HAP-1 (cell line): Measurements from ENCODE around the gene MAP3K4.

Source experiments
- DNase-seq, 2 experiments: peaks; one replicate each; pipeline ENCODE4 v3.0.0-alpha.2; 2016 to 2020; ENCODE audit warnings: low spot score in 2 of 2
- H3K27me3 ChIP-seq: fragments of 250-450 bp; sonication (Bioruptor Pico); 2 replicates; pipeline ENCODE4 v1.5.1; 2020; ENCODE audit warnings: low read depth, mild to moderate bottlenecking, moderate library complexity
- H3K36me3 ChIP-seq: fragments of 250-450 bp; sonication (Bioruptor Pico); replicated peaks from 2 replicates; pipeline ENCODE4 v1.5.1; 2020; ENCODE audit warnings: mild to moderate bottlenecking
- H3K4me1 ChIP-seq: fragments of 250-450 bp; sonication (Bioruptor Pico); 2 replicates; pipeline ENCODE4 v1.5.1; 2020; ENCODE audit warnings: mild to moderate bottlenecking
- H3K4me3 ChIP-seq: fragments of 250-450 bp; sonication (Bioruptor Pico); 2 replicates; pipeline ENCODE4 v1.5.1; 2020; ENCODE audit warnings: mild to moderate bottlenecking, moderate library complexity
- H3K9me3 ChIP-seq: fragments of 250-450 bp; sonication (Bioruptor Pico); 2 replicates; pipeline ENCODE4 v1.5.1; 2020; ENCODE audit warnings: mild to moderate bottlenecking, moderate library complexity
- in situ Hi-C: fragments of 300-500 bp; cut with MboI; formaldehyde crosslinking; loops from 3 replicates; pipeline ENCODE4 v1.14.3; 2020; ENCODE audit warnings: low sequenced_read_pairs, inconsistent platforms, mixed read lengths

The MAP3K4 gene

DNA sequence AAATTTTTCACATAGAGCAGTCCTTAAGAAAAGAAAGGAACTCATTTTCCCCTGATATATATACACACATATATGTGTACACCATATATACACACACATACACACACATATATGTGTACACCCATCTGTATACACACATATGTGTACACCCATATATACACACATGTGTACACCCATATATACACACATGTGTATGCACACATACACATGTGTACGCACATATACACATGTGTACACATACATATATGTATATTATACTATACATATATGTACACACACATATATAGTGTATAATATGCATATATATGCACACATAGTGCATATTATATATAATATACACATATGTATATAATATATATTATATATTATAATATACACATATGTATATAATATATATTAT is 9.1 kb downstream of the MAP3K4 start:
- Histone ChIP-seq H3K9me3 (no peaks in the 10 kb centered on the region), H3K36me3 (peaks cover 3% of the 10 kb centered on the region; the same call in 1 of the 2 replicates), H3K4me1 (no peaks in the 10 kb centered on the region; the same call in 1 of the 2 replicates), H3K4me3 (no peak overlapping the region), H3K27me3 (no peaks in the 10 kb centered on the region)
- no peak for DNase-seq
- in situ Hi-C loops, result no loop called here

DNA sequence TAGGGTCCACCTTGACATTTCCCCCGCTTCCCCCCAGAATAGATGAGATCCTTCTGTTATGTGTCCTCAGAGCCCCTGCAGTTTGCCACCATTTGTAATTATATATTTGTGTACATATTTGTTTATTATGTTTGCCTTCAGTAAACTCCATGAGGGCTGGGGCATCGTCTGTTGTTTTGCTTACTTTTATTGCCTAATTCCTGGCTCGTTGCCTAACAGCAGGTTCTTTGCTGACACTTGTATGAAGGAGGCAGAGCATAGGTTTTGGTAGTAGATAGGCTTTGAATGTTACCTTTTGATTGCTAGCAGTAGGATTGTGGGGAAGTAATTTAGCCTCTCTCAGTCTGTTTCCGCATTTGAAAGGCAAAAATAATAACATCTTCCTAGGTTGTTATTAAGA is 9.9 kb downstream of the MAP3K4 start:
- H3K36me3 ChIP-seq, result peaks cover 3% of the 10 kb centered on the region; the same call in 1 of the 2 replicates
- no peaks in the 10 kb centered on the region; the same call in 1 of the 2 replicates for H3K4me1 ChIP-seq
- in situ Hi-C loops, result no loop called here
- no peak for DNase-seq
- no peaks in the 10 kb centered on the region for H3K9me3 ChIP-seq
- H3K27me3 ChIP-seq, result no peaks in the 10 kb centered on the region
- H3K4me3 ChIP-seq, result no peak overlapping the region

DNA sequence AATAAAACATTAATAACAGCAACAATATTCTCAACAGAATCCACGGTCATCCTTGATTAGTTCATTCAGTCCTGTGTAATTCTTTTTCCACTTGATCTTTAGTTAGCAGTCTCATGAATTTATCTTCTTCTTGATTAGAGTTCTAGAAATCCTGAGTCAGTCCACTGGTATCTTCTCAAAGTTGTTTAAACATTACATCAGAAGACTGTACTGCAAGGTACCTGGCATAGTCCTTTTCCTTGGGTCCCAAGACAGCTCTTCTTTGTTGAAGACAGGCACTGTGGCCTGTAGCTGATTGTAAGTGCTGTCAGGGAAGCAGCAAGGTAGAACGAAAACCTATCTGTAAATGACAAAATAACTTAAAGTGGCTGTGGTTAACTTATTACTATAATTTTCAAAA is 11.8 kb downstream of the MAP3K4 start:
- Histone ChIP-seq H3K36me3 (peaks cover 3% of the 10 kb centered on the region; the same call in 1 of the 2 replicates), H3K4me3 (no peak overlapping the region), H3K9me3 (no peaks in the 10 kb centered on the region), H3K27me3 (no peaks in the 10 kb centered on the region), H3K4me1 (peaks cover 5% of the 10 kb centered on the region; the same call in 1 of the 2 replicates)
- DNase-seq, result no peak
- in situ Hi-C loops, result no loop called here

DNA sequence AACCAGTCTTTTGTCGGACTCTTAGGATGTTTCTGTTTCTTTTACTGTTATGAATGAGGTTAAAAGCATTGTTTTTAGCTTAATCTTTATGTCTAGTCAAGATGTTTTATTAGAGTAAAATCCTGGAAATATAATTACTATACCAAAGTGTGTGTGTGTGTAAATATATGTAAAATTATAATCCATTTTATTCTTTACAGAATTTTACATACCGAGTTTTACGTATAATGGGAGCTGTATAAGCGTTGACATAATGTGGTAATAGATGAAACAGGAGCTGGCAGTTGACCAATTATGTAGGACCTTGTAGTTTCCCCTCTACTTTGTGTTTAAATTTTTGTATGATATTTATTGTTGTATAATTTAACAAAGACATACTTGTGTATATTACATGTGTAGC is 16.7 kb downstream of the MAP3K4 start:
- Histone ChIP-seq H3K4me1 (peaks cover 28% of the 10 kb centered on the region), H3K27me3 (no peaks in the 10 kb centered on the region), H3K9me3 (no peaks in the 10 kb centered on the region), H3K36me3 (no peaks in the 10 kb centered on the region), H3K4me3 (no peak overlapping the region)
- no peak for DNase-seq
- in situ Hi-C loops, result no loop called here

DNA sequence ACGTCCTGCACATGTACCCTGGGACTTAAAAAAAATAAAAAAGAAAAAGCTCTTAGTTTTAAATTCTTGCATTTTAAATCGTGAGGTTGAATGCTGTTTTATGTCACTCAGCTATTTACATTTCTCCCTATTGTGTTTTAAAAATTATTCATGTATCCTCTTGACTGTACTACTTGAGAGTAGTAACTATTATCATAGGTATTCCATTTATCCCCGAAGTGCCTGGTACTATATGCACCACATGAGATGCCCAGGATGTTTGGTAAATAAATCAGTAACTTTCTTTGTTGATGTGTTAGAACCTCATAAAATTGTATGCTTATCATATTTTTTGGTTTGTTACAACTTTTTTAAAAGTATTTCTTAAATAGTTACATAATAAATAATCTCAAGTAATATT is 18.4 kb downstream of the MAP3K4 start:
- Histone ChIP-seq H3K36me3 (no peaks in the 10 kb centered on the region), H3K4me1 (peaks cover 28% of the 10 kb centered on the region), H3K27me3 (no peaks in the 10 kb centered on the region), H3K9me3 (no peaks in the 10 kb centered on the region), H3K4me3 (no peak overlapping the region)
- no peak for DNase-seq
- in situ Hi-C loops, result no loop called here

DNA sequence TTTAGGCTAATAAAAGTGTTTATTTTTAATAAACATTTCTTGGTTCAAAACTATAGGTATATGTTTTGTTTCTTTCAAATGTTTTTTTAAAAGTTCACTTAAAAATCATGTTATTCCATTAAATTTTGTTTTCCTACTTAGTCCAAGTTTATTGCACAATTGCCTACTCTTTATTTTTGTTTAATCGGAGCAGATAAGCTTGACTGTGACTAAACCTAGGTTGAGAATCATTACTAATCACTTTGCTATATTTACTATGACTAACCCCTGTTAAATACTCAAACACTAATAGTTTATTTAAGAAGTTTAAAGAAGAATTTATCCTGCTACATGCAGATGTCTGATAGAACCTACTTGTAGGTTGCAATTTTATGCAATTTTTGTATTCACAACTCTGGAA is 18.8 kb downstream of the MAP3K4 start:
- Histone ChIP-seq H3K36me3 (no peaks in the 10 kb centered on the region), H3K4me1 (peaks cover 28% of the 10 kb centered on the region), H3K9me3 (no peaks in the 10 kb centered on the region), H3K27me3 (no peaks in the 10 kb centered on the region), H3K4me3 (no peak overlapping the region)
- no peak for DNase-seq
- in situ Hi-C loops, result no loop called here

DNA sequence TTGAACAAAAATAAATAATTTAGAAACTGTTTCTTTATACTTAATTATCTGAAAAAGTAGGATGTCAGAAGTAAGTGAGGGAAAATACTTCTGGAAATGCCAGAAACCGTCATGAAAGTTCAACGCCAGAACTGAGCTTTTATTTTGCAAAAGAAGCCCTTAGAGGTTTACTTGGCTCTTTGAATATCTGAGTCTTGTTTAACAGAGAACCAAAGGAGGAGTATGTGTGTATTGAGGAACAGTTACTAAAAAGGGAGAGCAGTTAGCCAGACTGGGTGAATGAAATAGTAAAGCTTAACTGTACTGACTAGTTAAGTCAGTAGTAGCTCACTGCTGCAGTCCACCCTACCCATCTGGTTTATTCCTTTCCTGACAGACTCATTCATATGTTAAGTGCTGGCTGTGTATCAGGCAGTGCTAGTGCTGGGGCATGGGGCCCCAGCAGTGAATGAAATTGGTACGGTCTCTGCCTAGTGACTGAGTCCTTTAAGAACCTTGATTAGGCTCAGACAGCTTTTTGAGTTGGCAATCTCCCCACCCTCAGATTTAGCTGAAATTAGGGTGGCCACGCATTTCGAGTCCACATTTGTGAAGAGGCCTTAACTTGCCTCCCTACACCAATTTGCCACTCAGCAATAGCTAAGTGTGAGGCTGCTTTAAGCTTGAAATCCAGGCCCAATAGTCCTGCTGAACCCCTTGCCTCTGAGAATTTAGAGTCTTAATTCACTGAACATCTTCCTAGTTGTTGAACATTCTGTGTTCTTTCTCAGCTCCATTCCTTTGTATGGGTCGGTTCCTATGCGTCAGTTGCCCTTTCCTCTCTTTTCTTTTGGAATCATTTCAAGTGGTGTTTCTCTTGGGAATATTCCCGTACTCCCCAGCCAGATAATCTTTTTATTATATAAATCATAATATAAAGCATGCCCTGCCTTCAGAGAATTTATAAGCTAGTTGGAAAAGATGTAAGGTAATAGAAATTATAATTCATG is 20.2 kb downstream of the MAP3K4 start:
- Histone ChIP-seq H3K4me1 (peaks cover 28% of the 10 kb centered on the region), H3K4me3 (no peak overlapping the region), H3K27me3 (no peaks in the 10 kb centered on the region), H3K36me3 (no peaks in the 10 kb centered on the region), H3K9me3 (no peaks in the 10 kb centered on the region)
- in situ Hi-C loops, result no loop called here
- peak; percentile 67 to 73 for DNase-seq

DNA sequence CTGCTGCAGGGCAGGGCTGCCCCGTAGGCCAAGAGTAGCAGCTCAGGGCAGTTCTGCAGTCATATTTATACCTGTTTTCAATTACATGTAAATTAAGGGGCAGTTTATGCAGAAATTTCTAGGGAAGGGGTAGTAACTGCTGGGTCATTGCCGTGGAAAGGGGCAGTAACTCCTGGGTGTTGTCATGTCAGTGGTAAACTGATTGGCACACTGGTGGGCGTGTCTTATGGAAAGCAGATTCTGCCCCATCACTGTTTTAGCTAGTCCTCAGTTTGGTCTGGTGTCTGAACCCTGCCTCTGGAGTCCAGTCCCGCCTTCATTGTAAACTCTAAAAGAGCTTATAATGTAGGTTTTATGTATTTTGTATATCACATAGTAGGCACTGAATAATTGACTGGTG is 22.1 kb downstream of the MAP3K4 start:
- no peak for DNase-seq
- H3K27me3 ChIP-seq, result no peaks in the 10 kb centered on the region
- H3K4me3 ChIP-seq, result no peak overlapping the region
- no peaks in the 10 kb centered on the region for H3K9me3 ChIP-seq
- H3K36me3 ChIP-seq, result no peaks in the 10 kb centered on the region
- peaks cover 22% of the 10 kb centered on the region for H3K4me1 ChIP-seq
- in situ Hi-C loops, result no loop called here

DNA sequence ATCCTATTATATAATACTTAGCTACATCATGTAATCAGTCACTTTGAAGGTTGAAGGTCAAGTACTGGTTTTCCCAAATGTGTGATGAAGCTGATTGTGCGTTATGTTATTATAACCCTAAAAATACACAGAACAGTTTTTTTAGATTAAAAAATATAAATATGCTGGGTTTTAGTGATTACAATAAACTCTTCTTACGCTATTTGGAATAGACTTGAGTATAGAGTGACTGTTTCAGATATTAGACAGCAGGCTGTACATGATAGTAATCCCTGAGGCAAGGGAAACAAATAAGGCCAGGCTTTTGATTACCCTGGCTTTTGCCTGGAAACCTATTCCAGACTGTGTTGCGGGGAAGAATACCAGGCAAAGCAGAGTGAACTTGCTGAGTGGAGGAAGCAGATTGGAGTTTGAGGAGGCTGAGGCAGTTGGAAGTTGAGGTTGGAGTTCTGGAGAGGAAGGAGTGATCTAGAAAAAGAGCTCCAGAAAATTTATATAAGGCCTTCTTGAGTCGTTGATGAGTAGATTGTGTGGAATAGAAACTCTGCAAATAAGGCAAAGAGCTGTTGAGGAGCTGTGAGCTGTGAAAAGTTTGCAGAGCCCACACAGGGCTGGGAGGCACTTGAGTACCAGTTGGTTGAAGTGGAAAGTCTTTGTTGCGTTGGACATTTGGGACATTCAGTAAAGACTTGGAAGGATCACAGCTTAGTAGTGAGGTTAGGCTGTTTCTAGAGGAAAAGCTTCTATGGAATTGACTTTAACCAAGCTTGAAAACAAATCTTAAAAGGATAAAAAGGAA is 26.4 kb downstream of the MAP3K4 start:
- Histone ChIP-seq H3K9me3 (no peaks in the 10 kb centered on the region), H3K4me3 (no peak overlapping the region), H3K36me3 (no peaks in the 10 kb centered on the region), H3K4me1 (no peaks in the 10 kb centered on the region), H3K27me3 (no peaks in the 10 kb centered on the region)
- in situ Hi-C loops, result no loop called here
- no peak for DNase-seq

DNA sequence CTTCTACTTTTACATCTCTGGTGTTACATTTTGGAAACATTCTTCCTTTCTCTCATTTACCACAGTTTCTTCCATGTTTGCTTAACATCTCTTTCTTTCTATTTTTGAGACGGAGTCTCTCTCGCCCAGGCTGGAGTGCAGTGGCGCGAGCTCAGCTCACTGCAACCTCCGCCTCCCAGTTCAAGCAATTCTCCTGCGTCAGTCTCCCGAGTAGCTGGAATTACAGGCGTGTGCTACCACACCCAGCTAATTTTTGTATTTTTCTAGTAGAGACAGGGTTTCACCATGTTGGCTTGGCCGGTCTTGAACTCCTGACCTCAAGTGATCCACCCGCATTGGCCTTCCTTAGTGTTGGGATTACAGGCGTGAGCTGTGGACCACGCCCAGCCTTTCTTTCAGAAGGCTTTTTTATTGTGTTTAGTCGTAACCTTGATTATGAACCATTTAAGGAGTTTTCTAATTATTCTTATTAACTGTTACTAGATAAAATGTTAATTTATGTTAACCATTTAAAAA is 27.8 kb downstream of the MAP3K4 start:
- no peak for DNase-seq
- in situ Hi-C loops, result no loop called here

DNA sequence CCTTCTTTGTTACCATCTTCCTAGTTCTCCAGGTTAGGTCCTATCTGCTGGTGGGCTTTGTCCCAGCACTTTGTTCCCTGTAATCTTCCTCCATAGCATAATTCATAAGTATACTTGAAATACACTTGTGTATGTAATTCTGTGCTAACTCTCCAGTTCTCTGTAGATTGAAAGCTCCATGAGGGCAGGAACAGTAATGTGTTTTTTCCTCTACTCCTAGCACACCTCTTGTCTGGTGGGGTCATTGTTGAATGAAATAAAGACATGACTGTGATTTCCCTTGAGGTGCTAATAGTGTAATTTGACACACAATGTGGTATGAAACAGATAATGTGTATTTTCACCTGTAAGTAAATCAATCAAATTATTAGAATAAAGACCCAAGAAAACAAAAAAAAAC is 30.0 kb downstream of the MAP3K4 start:
- H3K4me1 ChIP-seq, result no peaks in the 10 kb centered on the region
- in situ Hi-C loops, result no loop called here
- H3K27me3 ChIP-seq, result no peaks in the 10 kb centered on the region
- DNase-seq, result no peak
- no peak overlapping the region for H3K4me3 ChIP-seq
- no peaks in the 10 kb centered on the region for H3K36me3 ChIP-seq
- no peaks in the 10 kb centered on the region for H3K9me3 ChIP-seq

More for the DNA sequence above, 27.8 kb downstream of the MAP3K4 start:
- Histone ChIP-seq H3K27me3 (no peaks in the 10 kb centered on the region), H3K36me3 (no peaks in the 10 kb centered on the region), H3K4me3 (no peak overlapping the region), H3K9me3 (no peaks in the 10 kb centered on the region), H3K4me1 (no peaks in the 10 kb centered on the region)

DNA sequence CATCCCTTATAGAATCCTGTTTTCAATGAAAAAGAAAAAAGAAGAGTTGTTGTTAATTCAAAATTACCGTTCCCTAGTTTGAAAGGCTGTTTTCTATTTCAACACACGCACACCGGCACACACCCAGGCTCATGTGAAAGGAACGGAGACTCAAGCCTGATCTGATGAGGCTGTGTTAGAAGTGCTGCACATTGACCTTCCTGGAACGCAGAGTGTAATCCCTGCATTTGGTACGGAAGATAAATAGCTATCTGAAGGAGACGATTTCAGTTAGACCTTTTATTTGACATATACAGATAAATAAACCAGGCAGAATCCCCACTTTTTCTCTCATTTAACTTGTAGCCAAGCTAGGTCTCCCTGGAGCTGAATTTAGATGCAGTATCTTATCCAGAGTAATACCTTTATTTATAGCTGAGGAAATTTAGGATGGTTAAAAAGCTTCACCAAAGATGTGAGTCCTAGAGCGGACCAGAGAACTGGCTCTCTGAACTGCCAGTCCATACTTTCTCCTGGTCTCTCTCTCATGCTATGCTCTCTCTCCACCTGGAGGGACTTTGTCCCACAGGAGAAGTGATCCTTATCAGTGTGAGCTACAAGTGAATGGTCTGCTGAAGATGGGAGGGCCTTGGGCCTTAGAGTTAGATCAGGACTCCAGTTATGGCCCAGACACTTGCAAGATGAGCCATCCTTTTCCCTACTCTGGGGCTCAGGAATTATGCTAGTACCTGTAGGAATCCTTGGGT is 30.6 kb downstream of the MAP3K4 start:
- Histone ChIP-seq H3K4me3 (no peak overlapping the region), H3K4me1 (no peaks in the 10 kb centered on the region), H3K27me3 (no peaks in the 10 kb centered on the region), H3K36me3 (no peaks in the 10 kb centered on the region), H3K9me3 (no peaks in the 10 kb centered on the region)
- in situ Hi-C loops, result no loop called here
- DNase-seq, result no peak

DNA sequence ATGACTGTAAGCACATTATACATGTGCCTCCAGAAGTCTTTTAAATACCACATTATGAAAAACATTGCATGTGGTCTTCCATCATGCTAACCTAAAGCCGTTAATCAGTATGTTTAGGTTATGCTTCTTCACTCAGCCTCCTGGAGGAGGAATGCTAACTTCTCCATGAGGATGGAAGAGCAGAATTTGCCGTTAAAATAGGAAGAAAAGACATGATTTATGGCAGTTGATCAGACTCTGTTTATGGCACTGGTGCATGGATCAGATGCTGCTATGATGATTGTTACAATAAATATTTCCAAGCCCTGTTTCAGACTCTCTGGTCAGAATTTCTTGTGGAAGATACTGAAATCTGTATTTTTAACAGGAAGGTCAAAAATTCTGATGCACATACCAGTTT is 31.7 kb downstream of the MAP3K4 start:
- Histone ChIP-seq H3K36me3 (no peaks in the 10 kb centered on the region), H3K9me3 (no peaks in the 10 kb centered on the region), H3K4me3 (no peak overlapping the region), H3K27me3 (no peaks in the 10 kb centered on the region), H3K4me1 (no peaks in the 10 kb centered on the region)
- no peak for DNase-seq
- in situ Hi-C loops, result no loop called here
